ENCODE results near the gene FRMD4A. TPM values are rescaled to one million over a fixed set of nuclear protein-coding genes. Genes with fewer than 3 reads are reported as not detected.

FRMD4A gene
- total RNA-seq, 1 experiment from 2014 or later = 7.0 TPM

DNA sequence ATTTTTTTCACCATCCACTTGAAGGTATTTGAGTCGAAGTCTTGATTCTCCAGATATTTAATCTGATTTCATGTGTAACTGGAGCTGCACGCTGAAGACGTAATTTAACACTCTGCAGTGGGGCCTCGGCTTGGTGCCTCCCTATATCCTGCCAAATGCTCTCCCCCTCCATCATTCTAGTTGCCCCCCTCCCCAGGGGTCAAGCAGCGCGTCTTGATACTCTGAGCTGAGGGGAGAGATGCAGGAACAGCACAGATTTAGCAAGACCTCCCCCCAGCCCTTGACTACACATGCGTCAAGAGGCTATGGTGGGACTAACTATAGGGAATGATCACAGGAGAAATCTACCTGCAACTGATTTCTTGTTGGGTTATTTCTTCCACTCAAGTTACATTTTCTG is 658.2 kb downstream of the FRMD4A start:
- no peaks in the 10 kb centered on the region for H3K27me3 Mint-ChIP-seq (ENCODE audit: unreplicated experiment)
- BruUV-seq (replicated peaks) = no TSS peak
- peaks cover 4% of the 10 kb centered on the region for H3K9me3 Mint-ChIP-seq (ENCODE audit: low read depth, unreplicated experiment)
- peaks cover 12% of the 10 kb centered on the region for H3K4me1 Mint-ChIP-seq (ENCODE audit: low read depth, unreplicated experiment)
- CTCF ChIA-PET = no interaction called here
- TF ChIP-seq, protein P1, sequence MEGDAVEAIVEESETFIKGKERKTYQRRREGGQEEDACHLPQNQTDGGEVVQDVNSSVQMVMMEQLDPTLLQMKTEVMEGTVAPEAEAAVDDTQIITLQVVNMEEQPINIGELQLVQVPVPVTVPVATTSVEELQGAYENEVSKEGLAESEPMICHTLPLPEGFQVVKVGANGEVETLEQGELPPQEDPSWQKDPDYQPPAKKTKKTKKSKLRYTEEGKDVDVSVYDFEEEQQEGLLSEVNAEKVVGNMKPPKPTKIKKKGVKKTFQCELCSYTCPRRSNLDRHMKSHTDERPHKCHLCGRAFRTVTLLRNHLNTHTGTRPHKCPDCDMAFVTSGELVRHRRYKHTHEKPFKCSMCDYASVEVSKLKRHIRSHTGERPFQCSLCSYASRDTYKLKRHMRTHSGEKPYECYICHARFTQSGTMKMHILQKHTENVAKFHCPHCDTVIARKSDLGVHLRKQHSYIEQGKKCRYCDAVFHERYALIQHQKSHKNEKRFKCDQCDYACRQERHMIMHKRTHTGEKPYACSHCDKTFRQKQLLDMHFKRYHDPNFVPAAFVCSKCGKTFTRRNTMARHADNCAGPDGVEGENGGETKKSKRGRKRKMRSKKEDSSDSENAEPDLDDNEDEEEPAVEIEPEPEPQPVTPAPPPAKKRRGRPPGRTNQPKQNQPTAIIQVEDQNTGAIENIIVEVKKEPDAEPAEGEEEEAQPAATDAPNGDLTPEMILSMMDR (IDR thresholded peaks at IDR 0.05; ENCODE audit: unreplicated experiment) = no peak
- DNase-seq = no peak
- H3K27ac Mint-ChIP-seq (ENCODE audit: unreplicated experiment) = no peak overlapping the region
- intact Hi-C loops (cut with micrococcal nuclease; ENCODE audit: unreplicated experiment) = no loop called here
- H3K36me3 Mint-ChIP-seq (ENCODE audit: insufficient read depth, unreplicated experiment) = peaks cover 6% of the 10 kb centered on the region
- H3K4me3 Mint-ChIP-seq (ENCODE audit: low read depth, unreplicated experiment) = no peak overlapping the region

DNA sequence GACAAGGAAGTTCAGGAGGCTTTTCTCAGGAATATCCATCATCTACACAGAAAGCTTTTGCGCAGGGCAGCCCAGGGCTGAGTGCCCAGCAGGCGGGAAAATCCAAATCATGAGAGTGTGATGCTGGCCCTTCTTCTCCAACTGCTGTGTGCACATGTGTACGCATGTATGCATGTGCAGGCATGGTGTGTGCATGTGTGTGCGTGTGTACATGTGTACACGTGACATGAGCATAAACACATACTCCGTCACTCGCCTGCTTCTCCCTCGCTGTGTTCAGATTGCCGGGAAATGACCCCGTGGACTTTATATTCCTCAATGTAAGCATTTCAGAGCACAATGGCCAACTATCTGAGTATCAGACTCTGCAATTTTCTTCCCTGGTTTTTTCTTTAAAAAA is 658.8 kb downstream of the FRMD4A start:
- Mint-ChIP-seq H3K36me3 (ENCODE audit: insufficient read depth, unreplicated experiment) (peaks cover 10% of the 10 kb centered on the region), H3K27me3 (ENCODE audit: unreplicated experiment) (no peaks in the 10 kb centered on the region), H3K4me3 (ENCODE audit: low read depth, unreplicated experiment) (no peak overlapping the region), H3K9me3 (ENCODE audit: low read depth, unreplicated experiment) (peaks cover 4% of the 10 kb centered on the region), H3K4me1 (ENCODE audit: low read depth, unreplicated experiment) (peaks cover 12% of the 10 kb centered on the region), H3K27ac (ENCODE audit: unreplicated experiment) (no peak overlapping the region)
- DNase-seq = no peak
- CTCF ChIA-PET = no interaction called here
- intact Hi-C loops (cut with micrococcal nuclease; ENCODE audit: unreplicated experiment) = no loop called here
- no TSS peak for BruUV-seq (replicated peaks)
- TF ChIP-seq, protein P1 (IDR thresholded peaks at IDR 0.05; ENCODE audit: unreplicated experiment) = no peak

- no peak for DNase-seq
- CTCF ChIA-PET = no interaction called here
These were observed 660.4 kb downstream of the FRMD4A start for GRCh38 chr10:13670311-13670710.

GRCh38 chr10:13669901-13670300 is 660.8 kb downstream of the FRMD4A start:
- Mint-ChIP-seq H3K27me3 (ENCODE audit: unreplicated experiment) (no peaks in the 10 kb centered on the region), H3K27ac (ENCODE audit: unreplicated experiment) (peak overlapping the region; percentile 33), H3K36me3 (ENCODE audit: insufficient read depth, unreplicated experiment) (peaks cover 10% of the 10 kb centered on the region), H3K9me3 (ENCODE audit: low read depth, unreplicated experiment) (peaks cover 4% of the 10 kb centered on the region), H3K4me3 (ENCODE audit: low read depth, unreplicated experiment) (no peak overlapping the region), H3K4me1 (ENCODE audit: low read depth, unreplicated experiment) (peaks cover 12% of the 10 kb centered on the region)
- CTCF ChIA-PET = no interaction called here
- DNase-seq = no peak
- BruUV-seq (replicated peaks) = no TSS peak
- TF ChIP-seq, protein P1 (IDR thresholded peaks at IDR 0.05; ENCODE audit: unreplicated experiment) = no peak
- intact Hi-C loops (cut with micrococcal nuclease; ENCODE audit: unreplicated experiment) = no loop called here

More at GRCh38 chr10:13670311-13670710, 660.4 kb downstream of the FRMD4A start:
- intact Hi-C loops (cut with micrococcal nuclease; ENCODE audit: unreplicated experiment) = no loop called here
- Mint-ChIP-seq H3K36me3 (ENCODE audit: insufficient read depth, unreplicated experiment) (peaks cover 10% of the 10 kb centered on the region), H3K9me3 (ENCODE audit: low read depth, unreplicated experiment) (peaks cover 4% of the 10 kb centered on the region), H3K27me3 (ENCODE audit: unreplicated experiment) (no peaks in the 10 kb centered on the region), H3K4me1 (ENCODE audit: low read depth, unreplicated experiment) (peaks cover 12% of the 10 kb centered on the region), H3K27ac (ENCODE audit: unreplicated experiment) (no peak overlapping the region), H3K4me3 (ENCODE audit: low read depth, unreplicated experiment) (no peak overlapping the region)
- BruUV-seq (replicated peaks) = no TSS peak
- TF ChIP-seq, protein P1 (IDR thresholded peaks at IDR 0.05; ENCODE audit: unreplicated experiment) = no peak
